Stomach (tissue), 4 donors: ENCODE measurements around the gene ERCC6L2.

Source experiments
- CTCF ChIP-seq, 7 experiments: fragments of 450-650 bp in 4 of 7; fragments of 200-600 bp in 3 of 7; sonication (generic) in 3 of 7; IDR thresholded peaks; one replicate each; pipeline ENCODE4 v1.5.1; 2016 to 2019; ENCODE audit warnings: antibody characterized with exemption in 7 of 7, control low read depth in 2 of 7, mild to moderate bottlenecking in 1 of 7
- POLR2AphosphoS5 ChIP-seq, 3 donors: sonication (generic); formaldehyde crosslinking; IDR thresholded peaks; one replicate each; pipeline ENCODE4 v1.6.1; 2016; ENCODE audit warnings: antibody characterized with exemption in 3 of 3

GRCh38 chr9:95927271-95928004 is 51.9 kb downstream of the ERCC6L2 start:
- TF ChIP-seq CTCF (IDR thresholded peaks at IDR 0.05) = no peak
- no peak for TF ChIP-seq POLR2AphosphoS5 (IDR thresholded peaks at IDR 0.05)
